ENCODE results near the gene DUSP7.

GRCh38 chr3:52080830-52081719, 24.7 kb upstream of the DUSP7 start:
- TF ChIP-seq CTCF (IDR thresholded peaks at IDR 0.05; ENCODE audit: extremely low read depth in 1 of 2, insufficient read depth in 1 of 2, low read depth in 1 of 2, low read length in 2 of 2) (no peak), FOS (IDR thresholded peaks at IDR 0.05; ENCODE audit: borderline replicate concordance, insufficient read depth, low read length) (no peak)
